ENCODE measurements around the gene CSNK2A2.

The CSNK2A2 gene

DNA sequence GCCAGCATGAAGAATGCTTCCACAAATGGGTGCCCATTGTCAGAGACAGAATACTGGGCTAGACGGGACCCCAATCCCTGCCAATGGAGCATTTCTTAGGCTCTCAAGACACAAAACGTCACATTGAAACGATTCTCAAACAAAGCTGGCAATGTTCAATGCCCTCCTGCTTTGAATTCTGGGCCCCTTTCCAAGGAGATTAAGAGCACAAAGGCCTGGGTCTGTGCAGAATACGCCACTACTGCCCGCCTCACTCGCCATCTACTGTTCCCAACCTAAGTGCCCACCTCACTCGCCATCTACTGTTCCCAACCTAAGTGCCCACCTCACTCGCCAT, 78.4 kb downstream of the CSNK2A2 start:
- Mint-ChIP-seq H3K4me3 (no peak overlapping the region), H3K27ac (no peak overlapping the region), H3K27me3 (no peaks in the 10 kb centered on the region), H3K36me3 (peaks cover 23% of the 10 kb centered on the region), H3K4me1 (peaks cover 17% of the 10 kb centered on the region), H3K9me3 (no peaks in the 10 kb centered on the region)
- DNase-seq (ENCODE audit: low spot score in 2 of 2) (no peak), ATAC-seq (ENCODE audit: low read depth) (no peak)

DNA sequence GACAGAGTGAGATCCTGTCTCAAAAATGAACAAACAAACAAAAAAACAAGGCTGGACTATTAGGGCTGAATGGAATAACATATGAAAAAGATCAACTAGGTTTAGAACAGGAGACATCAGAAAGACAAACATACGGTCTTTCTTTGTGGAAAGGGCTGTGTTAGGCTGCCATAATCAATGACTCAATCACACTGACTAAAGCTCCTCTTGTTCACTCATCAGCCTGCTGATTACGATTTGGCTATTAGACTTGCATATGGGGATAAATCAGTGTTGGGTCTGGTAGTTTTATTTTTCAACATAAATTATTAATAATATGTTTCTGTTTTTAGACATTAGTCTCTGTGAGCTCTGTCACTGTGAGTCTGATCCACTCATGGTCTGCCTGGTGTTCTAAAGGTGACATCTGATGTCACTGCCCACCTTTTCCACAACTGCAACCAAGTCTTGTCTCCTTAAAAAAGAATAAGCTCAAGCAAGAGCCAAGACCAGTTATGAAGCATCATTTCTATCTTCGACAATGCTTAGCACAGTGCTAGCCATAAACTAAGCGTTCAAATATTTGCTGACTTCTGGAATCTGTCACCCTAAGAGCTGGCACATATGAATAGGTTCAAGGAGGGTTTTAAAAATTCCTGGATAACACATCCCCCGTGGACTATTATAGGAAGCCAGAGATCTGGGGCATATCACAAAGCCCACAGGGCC, 79.0 kb downstream of the CSNK2A2 start:
- Mint-ChIP-seq H3K36me3 (peaks cover 25% of the 10 kb centered on the region), H3K27me3 (no peaks in the 10 kb centered on the region), H3K9me3 (no peaks in the 10 kb centered on the region), H3K4me3 (no peak overlapping the region), H3K27ac (peak overlapping the region; percentile 5), H3K4me1 (peaks cover 13% of the 10 kb centered on the region)
- ATAC-seq (ENCODE audit: low read depth) (no peak), DNase-seq (ENCODE audit: low spot score in 2 of 2) (no peak)

DNA sequence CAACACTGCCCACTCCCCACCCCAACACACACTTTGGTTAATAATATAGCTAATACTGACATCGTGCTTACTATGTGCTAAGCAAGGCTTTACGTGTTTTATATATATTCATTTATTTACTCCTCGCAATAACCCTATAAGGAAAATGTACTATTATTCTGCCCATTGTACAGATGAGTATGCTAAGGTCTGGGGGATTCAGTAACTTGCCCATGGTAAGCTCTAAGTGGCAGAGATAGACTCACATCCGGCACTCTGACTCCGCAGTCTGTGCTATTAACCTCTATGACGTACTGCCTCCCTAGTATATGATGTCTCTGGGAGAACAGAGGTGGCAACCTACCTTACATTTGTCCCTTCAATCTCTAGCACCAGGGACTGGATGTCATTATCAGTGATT, 81.4 kb downstream of the CSNK2A2 start:
- H3K36me3 Mint-ChIP-seq, result peaks cover 40% of the 10 kb centered on the region

DNA sequence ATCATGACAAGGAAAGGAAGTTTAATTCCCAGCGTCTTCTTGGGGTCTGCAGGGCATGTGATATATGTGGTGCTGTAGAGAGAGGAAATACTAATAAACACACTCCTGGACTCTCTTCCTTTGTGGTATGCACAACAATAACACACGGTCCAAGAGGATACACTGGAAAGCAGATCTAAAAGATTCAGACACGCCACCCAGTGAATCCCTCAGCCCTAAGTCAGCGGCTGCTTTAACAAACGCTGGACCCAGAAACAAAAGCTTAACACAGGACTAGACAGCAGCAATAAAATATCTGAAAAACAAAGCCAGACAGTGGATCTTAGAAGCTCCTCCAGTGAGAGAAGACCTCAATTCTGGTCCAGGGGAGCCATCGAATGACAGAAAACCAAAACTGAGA, 81.8 kb downstream of the CSNK2A2 start:
- no peak overlapping the region for H3K4me3 Mint-ChIP-seq
- peaks cover 40% of the 10 kb centered on the region for H3K36me3 Mint-ChIP-seq
- H3K27me3 Mint-ChIP-seq, result no peaks in the 10 kb centered on the region
- DNase-seq (ENCODE audit: low spot score in 2 of 2) (no peak), ATAC-seq (ENCODE audit: low read depth) (no peak)
- H3K9me3 Mint-ChIP-seq, result peaks cover 3% of the 10 kb centered on the region
- H3K27ac Mint-ChIP-seq, result no peak overlapping the region
- H3K4me1 Mint-ChIP-seq, result peaks cover 8% of the 10 kb centered on the region

More for the DNA sequence above, 81.4 kb downstream of the CSNK2A2 start:
- no peak for DNase-seq (ENCODE audit: low spot score in 2 of 2)
- no peak overlapping the region for H3K4me3 Mint-ChIP-seq
- no peak overlapping the region for H3K27ac Mint-ChIP-seq
- H3K27me3 Mint-ChIP-seq, result no peaks in the 10 kb centered on the region
- peaks cover 3% of the 10 kb centered on the region for H3K9me3 Mint-ChIP-seq
- no peak for ATAC-seq (ENCODE audit: low read depth)
- H3K4me1 Mint-ChIP-seq, result peaks cover 8% of the 10 kb centered on the region

DNA sequence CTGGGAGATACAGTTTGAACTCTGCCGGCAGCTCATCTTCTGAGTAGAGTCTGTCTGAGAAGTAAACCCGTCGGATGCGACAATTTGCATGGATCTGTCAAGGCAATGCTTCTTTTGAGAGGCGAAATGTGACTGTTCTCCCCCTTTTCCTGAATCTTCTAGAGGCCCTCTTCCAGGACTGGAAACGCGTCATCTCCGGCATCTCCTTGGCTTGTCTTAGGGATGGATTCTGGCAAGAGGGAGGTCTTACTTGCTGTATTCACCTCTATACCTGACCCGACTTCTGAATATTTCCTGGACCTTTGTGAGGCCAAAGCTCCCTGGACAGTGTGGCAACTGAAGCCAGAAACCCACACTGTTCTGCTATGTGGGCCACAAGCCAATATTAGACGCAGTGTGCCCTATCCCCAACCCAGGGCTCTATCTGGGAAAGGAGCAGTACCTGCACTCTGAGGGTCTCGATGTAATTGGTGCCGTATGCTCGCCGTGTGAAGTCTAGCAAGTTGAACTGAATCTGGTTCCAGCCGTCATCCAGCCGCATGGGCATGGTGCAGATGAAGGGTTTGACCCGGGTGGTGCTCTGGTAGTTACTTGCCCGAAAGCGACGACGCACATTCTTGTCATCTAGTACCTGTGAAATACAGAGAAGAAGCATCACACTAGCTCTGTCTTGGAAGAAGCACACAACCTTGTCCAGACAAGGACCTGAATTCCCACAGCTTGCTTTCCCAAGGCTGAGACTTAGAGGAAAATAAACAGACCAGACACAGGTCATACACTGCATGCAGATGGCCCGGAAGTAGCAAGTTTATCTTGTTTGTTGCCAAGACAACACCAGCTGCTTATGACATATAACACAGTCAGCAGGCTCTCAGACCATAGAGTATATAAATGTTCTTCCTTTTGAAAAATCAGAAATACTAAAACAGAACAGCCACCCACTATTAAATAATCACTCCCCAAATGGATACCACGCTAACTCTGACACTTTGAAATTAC, 82.8 kb downstream of the CSNK2A2 start:
- Mint-ChIP-seq H3K4me1 (peaks cover 6% of the 10 kb centered on the region), H3K27ac (no peak overlapping the region), H3K36me3 (peaks cover 40% of the 10 kb centered on the region), H3K9me3 (peaks cover 3% of the 10 kb centered on the region), H3K4me3 (no peak overlapping the region), H3K27me3 (no peaks in the 10 kb centered on the region)
- ATAC-seq (ENCODE audit: low read depth) (no peak), DNase-seq (ENCODE audit: low spot score in 2 of 2) (no peak)

DNA sequence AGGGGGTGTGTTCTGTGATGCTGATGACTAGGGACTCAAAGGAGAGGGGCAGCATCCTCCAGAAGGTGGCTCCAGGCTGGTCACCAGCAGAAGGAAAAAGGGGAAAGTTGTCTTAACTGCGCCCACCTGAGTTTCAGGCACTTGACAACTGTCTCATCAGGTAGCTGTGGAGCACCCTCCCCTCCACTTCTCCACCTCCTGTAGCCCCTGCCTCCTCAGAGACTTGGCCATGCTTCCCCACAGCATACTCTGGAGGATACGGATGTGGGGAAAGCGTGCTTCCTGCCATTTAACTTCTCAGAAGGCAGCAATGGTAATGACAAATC, 86.6 kb downstream of the CSNK2A2 start:
- DNase-seq (ENCODE audit: low spot score in 2 of 2) (no peak), ATAC-seq (ENCODE audit: low read depth) (no peak)
- Mint-ChIP-seq H3K36me3 (peaks cover 33% of the 10 kb centered on the region), H3K27me3 (no peaks in the 10 kb centered on the region), H3K27ac (no peak overlapping the region), H3K9me3 (peaks cover 3% of the 10 kb centered on the region), H3K4me1 (peaks cover 6% of the 10 kb centered on the region), H3K4me3 (no peak overlapping the region)

DNA sequence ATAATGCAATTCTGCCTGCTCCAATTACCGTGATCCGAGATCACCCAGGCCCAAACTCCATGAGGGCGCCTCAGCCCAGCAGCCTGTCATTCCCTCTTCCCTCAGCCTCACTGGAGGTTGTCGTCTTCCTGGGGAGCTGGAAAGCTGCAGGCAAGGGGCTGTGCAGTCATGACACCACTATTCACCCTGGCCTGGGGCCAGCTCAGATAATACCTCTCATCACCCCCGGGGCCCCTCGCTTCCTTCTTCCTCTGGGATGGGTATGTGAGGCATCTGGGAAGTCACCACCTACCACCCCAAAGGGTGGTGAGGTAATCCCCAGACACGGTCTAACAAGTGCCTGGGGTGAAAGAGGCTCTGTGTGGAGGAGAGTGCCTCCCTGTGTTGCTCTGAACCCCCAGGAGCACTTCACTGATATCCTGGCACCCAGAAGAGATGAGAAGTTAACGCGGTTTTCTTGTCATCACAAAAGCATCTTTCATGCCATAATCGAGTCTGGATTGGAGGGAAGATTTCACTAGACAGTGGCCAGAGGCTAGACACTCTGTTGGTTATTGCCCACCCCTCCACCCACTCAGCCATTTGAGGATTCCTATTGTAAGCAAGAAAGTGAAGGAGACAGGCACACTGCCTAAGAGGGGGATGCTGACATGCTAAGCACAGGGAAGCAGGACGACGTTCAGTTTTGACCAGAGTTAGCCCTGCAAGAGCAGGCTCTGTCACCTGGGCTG, 87.2 kb downstream of the CSNK2A2 start:
- ATAC-seq (ENCODE audit: low read depth) (no peak), DNase-seq (ENCODE audit: low spot score in 2 of 2) (no peak)
- H3K27ac Mint-ChIP-seq, result no peak overlapping the region
- H3K4me1 Mint-ChIP-seq, result peaks cover 6% of the 10 kb centered on the region
- H3K9me3 Mint-ChIP-seq, result peaks cover 5% of the 10 kb centered on the region
- no peak overlapping the region for H3K4me3 Mint-ChIP-seq
- no peaks in the 10 kb centered on the region for H3K27me3 Mint-ChIP-seq
- H3K36me3 Mint-ChIP-seq, result peaks cover 28% of the 10 kb centered on the region

DNA sequence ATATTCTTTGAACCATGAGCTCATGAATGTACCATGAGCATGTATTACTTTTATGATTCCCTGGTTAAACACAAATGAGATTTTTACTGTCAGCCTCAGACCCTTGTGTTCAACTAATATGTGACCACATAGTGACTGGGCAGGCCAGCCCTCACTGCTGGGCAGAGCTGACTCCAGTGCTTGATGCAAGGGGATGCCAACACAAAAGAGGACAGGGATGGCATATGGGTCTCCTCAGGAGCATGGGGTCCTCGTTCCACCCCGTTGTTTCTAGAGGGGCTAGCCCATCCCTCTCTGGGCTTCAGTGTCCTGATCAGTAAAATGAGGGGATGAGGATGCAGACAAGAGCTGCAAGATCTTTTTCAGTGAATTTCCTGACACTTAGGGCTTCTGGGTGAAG, 88.0 kb downstream of the CSNK2A2 start:
- peaks cover 5% of the 10 kb centered on the region for H3K9me3 Mint-ChIP-seq
- no peak for ATAC-seq (ENCODE audit: low read depth)
- peaks cover 19% of the 10 kb centered on the region for H3K36me3 Mint-ChIP-seq
- DNase-seq (ENCODE audit: low spot score in 2 of 2), result no peak
- no peak overlapping the region for H3K27ac Mint-ChIP-seq
- peaks cover 6% of the 10 kb centered on the region for H3K4me1 Mint-ChIP-seq
- no peaks in the 10 kb centered on the region for H3K27me3 Mint-ChIP-seq
- no peak overlapping the region for H3K4me3 Mint-ChIP-seq

DNA sequence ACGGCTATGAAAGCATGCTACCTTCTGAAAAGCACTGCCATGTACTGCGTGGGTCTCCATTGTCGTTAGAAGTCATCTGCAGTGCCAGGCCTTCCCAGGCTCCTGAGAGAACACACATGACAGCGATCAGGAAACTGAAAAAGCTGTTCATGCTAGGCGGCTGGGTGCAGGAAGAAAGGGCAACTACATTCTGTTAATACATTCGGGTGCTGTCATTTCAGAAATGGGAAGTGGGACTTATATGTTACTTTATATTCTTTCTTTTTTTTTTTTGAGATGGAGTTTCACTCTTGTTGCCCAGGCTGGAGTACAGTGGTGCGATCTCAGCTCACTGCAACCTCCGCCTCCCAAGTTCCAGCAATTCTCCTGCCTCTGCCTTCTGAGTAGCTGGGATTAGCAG, 88.6 kb downstream of the CSNK2A2 start:
- H3K4me1 Mint-ChIP-seq, result peaks cover 6% of the 10 kb centered on the region
- DNase-seq (ENCODE audit: low spot score in 2 of 2) (no peak), ATAC-seq (ENCODE audit: low read depth) (peak; percentile 66)
- peaks cover 17% of the 10 kb centered on the region for H3K36me3 Mint-ChIP-seq
- no peaks in the 10 kb centered on the region for H3K27me3 Mint-ChIP-seq
- no peak overlapping the region for H3K27ac Mint-ChIP-seq
- no peak overlapping the region for H3K4me3 Mint-ChIP-seq
- H3K9me3 Mint-ChIP-seq, result peaks cover 5% of the 10 kb centered on the region

Measured in memory B cell (primary cell).